Prostate gland (tissue), 2 donors: ENCODE measurements around the gene KDM4B.

ENCODE experiments used
- POLR2A ChIP-seq: fragments of 450-650 bp; IDR thresholded peaks from one replicate; pipeline ENCODE4 v1.6.1; 2016; ENCODE audit warnings: antibody characterized with exemption, mild to moderate bottlenecking
- POLR2AphosphoS5 ChIP-seq: sonication (generic); formaldehyde crosslinking; IDR thresholded peaks from one replicate; pipeline ENCODE4 v1.6.1; 2017; ENCODE audit warnings: antibody characterized with exemption
- TF ChIP-seq, protein P1 (sequence below), 4 experiments: fragments of 200-600 bp in 2 of 4; fragments of 450-650 bp in 2 of 4; sonication (generic) in 2 of 4; IDR thresholded peaks; 1 replicate in 3 of 4; 2 replicates in 1 of 4; pipeline ENCODE4 v1.5.1; 2016 to 2019; ENCODE audit warnings: antibody characterized with exemption in 4 of 4, mild to moderate bottlenecking in 2 of 4, moderate library complexity in 2 of 4

DNA sequence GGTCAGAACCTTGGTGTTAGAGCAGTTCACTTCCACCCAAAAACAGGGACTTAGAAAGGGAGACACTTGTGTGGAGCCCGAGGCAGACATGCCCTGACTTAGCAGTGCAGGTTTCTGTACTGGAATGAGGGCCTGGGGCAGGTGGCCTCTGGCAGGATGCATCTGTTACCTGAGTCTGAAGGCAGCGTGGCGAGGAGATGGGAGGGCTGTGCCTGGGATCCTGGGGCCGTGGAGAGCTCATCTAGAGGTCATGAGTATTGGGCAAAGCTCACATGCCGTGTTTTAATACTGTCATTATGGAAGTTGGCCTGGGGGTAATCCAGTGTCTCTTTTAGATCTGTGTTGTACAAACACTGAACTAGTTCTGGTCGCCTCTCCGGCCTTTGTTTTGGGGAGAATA lies 21.4 kb downstream of the KDM4B start:
- TF ChIP-seq, protein P1, sequence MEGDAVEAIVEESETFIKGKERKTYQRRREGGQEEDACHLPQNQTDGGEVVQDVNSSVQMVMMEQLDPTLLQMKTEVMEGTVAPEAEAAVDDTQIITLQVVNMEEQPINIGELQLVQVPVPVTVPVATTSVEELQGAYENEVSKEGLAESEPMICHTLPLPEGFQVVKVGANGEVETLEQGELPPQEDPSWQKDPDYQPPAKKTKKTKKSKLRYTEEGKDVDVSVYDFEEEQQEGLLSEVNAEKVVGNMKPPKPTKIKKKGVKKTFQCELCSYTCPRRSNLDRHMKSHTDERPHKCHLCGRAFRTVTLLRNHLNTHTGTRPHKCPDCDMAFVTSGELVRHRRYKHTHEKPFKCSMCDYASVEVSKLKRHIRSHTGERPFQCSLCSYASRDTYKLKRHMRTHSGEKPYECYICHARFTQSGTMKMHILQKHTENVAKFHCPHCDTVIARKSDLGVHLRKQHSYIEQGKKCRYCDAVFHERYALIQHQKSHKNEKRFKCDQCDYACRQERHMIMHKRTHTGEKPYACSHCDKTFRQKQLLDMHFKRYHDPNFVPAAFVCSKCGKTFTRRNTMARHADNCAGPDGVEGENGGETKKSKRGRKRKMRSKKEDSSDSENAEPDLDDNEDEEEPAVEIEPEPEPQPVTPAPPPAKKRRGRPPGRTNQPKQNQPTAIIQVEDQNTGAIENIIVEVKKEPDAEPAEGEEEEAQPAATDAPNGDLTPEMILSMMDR (IDR thresholded peaks at IDR 0.05): no peak
- no peak for TF ChIP-seq POLR2A
- TF ChIP-seq POLR2AphosphoS5: no peak
